ENCODE data around the gene CYTH3.
A peak's percentile ranks its signal among the peaks of the same experiment; 100 is the strongest.

Gene CYTH3

GRCh38 chr7:6273917-6274630 lies 1.6 kb upstream of the CYTH3 start:
- H3K4me3 ChIP-seq (ENCODE audit: control insufficient read depth, low read depth, low read length), result no peak overlapping the region
- no peak for TF ChIP-seq CTCF (IDR thresholded peaks at IDR 0.05; ENCODE audit: control insufficient read depth, insufficient read depth, low read depth, low read length, missing control alignments)
- no peak for DNase-seq (ENCODE audit: low read depth)

GRCh38 chr7:6273380-6273837 lies 985 bp upstream of the CYTH3 start:
- TF ChIP-seq CTCF (IDR thresholded peaks at IDR 0.05; ENCODE audit: control insufficient read depth, insufficient read depth, low read depth, low read length, missing control alignments), result no peak
- DNase-seq (ENCODE audit: low read depth), result no peak
- H3K4me3 ChIP-seq (ENCODE audit: control insufficient read depth, low read depth, low read length), result no peak overlapping the region

- no peak for TF ChIP-seq CTCF (IDR thresholded peaks at IDR 0.05; ENCODE audit: control insufficient read depth, insufficient read depth, low read depth, low read length, missing control alignments)
- DNase-seq (ENCODE audit: low read depth), result no peak
- H3K4me3 ChIP-seq (ENCODE audit: control insufficient read depth, low read depth, low read length), result peak overlapping the region; percentile 59
Observed at GRCh38 chr7:6271694-6272440, 557 bp downstream of the CYTH3 start.

- DNase-seq (ENCODE audit: low read depth), result no peak
- peak; percentile 63 for TF ChIP-seq CTCF (IDR thresholded peaks at IDR 0.05; ENCODE audit: control insufficient read depth, insufficient read depth, low read depth, low read length, missing control alignments)
- H3K4me3 ChIP-seq (ENCODE audit: control insufficient read depth, low read depth, low read length), result peak overlapping the region; percentile 59
Observed at GRCh38 chr7:6271060-6271658, 1.3 kb downstream of the CYTH3 start.

- no peak overlapping the region for H3K4me3 ChIP-seq (ENCODE audit: control insufficient read depth, low read depth, low read length)
- no peak for DNase-seq (ENCODE audit: low read depth)
- no peak for TF ChIP-seq CTCF (IDR thresholded peaks at IDR 0.05; ENCODE audit: control insufficient read depth, insufficient read depth, low read depth, low read length, missing control alignments)
Observed at GRCh38 chr7:6269527-6269926, 2.9 kb downstream of the CYTH3 start.

GRCh38 chr7:6268907-6269306 lies 3.5 kb downstream of the CYTH3 start:
- TF ChIP-seq CTCF (IDR thresholded peaks at IDR 0.05; ENCODE audit: control insufficient read depth, insufficient read depth, low read depth, low read length, missing control alignments), result no peak
- no peak overlapping the region for H3K4me3 ChIP-seq (ENCODE audit: control insufficient read depth, low read depth, low read length)
- DNase-seq (ENCODE audit: low read depth), result no peak
